PC-3 (cell line): Measurements from ENCODE around the gene ARL6IP6. TPM values are rescaled to one million over a fixed set of nuclear protein-coding genes. Genes with fewer than 3 reads are reported as not detected.
"Not testable (repeated sequence)": the region's sequence is repeated elsewhere in the genome, so short reads cannot be mapped to it uniquely, and the experiment has no call there.

Experiments
- ATAC-seq: fragments of 200-7000 bp; cut with Tn5 transposase; 2 replicates; pipeline ENCODE4 v1.9.1; 2020; ENCODE audit warnings: mild to moderate bottlenecking, moderate library complexity
- BruUV-seq: library from RNA; stranded (reverse); fragments of 400-500 nt; replicated peaks from 2 replicates; lab custom pipeline; 2021; lab: Mats Ljungman, UMichigan
- CTCF ChIA-PET: fragments of 300-600 bp; sonication (Branson Sonifier 250); formaldehyde crosslinking; loops from one replicate; lab custom pipeline; 2022; ENCODE audit warnings: antibody characterized with exemption; lab: Charles Lee
- POLR2A ChIA-PET: fragments of 300-600 bp; sonication (Branson Sonifier 250); formaldehyde crosslinking; loops from one replicate; lab custom pipeline; 2022; ENCODE audit warnings: antibody characterized with exemption; ENCODE audit not compliant: unreplicated experiment; lab: Charles Lee
- DNase-seq: peaks from one replicate; pipeline ENCODE4 v3.0.0-alpha.2; 2015
- H2AFZ ChIP-seq: fragments of 300-600 bp; sonication (generic); 2 replicates; pipeline ENCODE4 v1.6.0; 2016; ENCODE audit warnings: antibody characterized with exemption, low read length
- H3F3A ChIP-seq: fragments of 300-600 bp; sonication (generic); one replicate; pipeline ENCODE4 v1.6.0; 2017; ENCODE audit warnings: antibody characterized with exemption, low read length, control low read depth, mild to moderate bottlenecking; ENCODE audit not compliant: unreplicated experiment
- H3K27ac ChIP-seq: fragments of 300-600 bp; sonication (generic); 2 replicates; pipeline ENCODE4 v1.5.1; 2016; ENCODE audit warnings: mild to moderate bottlenecking, low read length
- H3K27me3 ChIP-seq: fragments of 300-600 bp; sonication (generic); 2 replicates; pipeline ENCODE4 v1.6.1; 2016; ENCODE audit warnings: low read length, mixed read lengths
- H3K36me3 ChIP-seq: fragments of 300-600 bp; sonication (generic); 2 replicates; pipeline ENCODE4 v1.6.1; 2016; ENCODE audit warnings: low read depth, mixed run types, low read length, mixed read lengths
- H3K4me1 ChIP-seq: fragments of 300-600 bp; sonication (generic); 2 replicates; pipeline ENCODE4 v1.5.1; 2016; ENCODE audit warnings: low read length; ENCODE audit not compliant: insufficient read depth
- H3K4me2 ChIP-seq: fragments of 300-600 bp; sonication (generic); 2 replicates; pipeline ENCODE4 v1.6.0; 2016; ENCODE audit warnings: low read length
- H3K4me3 ChIP-seq: fragments of 300-600 bp; sonication (generic); 2 replicates; pipeline ENCODE4 v1.5.1; 2016; ENCODE audit warnings: mild to moderate bottlenecking, low read length, mixed read lengths
- H3K79me2 ChIP-seq: fragments of 300-600 bp; sonication (generic); 2 replicates; pipeline ENCODE4 v1.6.1; 2017; ENCODE audit warnings: low read length, mixed read lengths
- H3K9ac ChIP-seq: fragments of 300-600 bp; sonication (generic); 2 replicates; pipeline ENCODE4 v1.6.0; 2016; ENCODE audit warnings: mild to moderate bottlenecking, low read length
- H3K9me2 ChIP-seq: fragments of 300-600 bp; sonication (generic); replicated peaks from 2 replicates; pipeline ENCODE4 v1.6.1; 2016; ENCODE audit warnings: mixed run types, low read length, mixed read lengths
- H3K9me3 ChIP-seq: fragments of 300-600 bp; sonication (generic); 2 replicates; pipeline ENCODE4 v1.6.1; 2016; ENCODE audit warnings: low read length, mixed read lengths
- H4K20me1 ChIP-seq: fragments of 300-600 bp; sonication (generic); 2 replicates; pipeline ENCODE4 v1.6.1; 2016; ENCODE audit warnings: low read length, mixed read lengths
- EZH2 ChIP-seq: fragments of 300-600 bp; sonication (generic); IDR thresholded peaks from one replicate; pipeline ENCODE4 v1.6.1; 2017; ENCODE audit warnings: antibody characterized with exemption, mild to moderate bottlenecking, low read length; ENCODE audit not compliant: unreplicated experiment
- EZH2phosphoT487 ChIP-seq: fragments of 300-600 bp; sonication (generic); IDR thresholded peaks from 2 replicates; pipeline ENCODE4 v1.6.1; 2018; ENCODE audit warnings: mild to moderate bottlenecking, antibody characterized with exemption, low read length, borderline replicate concordance
- intact Hi-C: fragments of 100-400 bp; cut with micrococcal nuclease; formaldehyde crosslinking; loops from 2 replicates; pipeline ENCODE4 v1.9.0; 2023
- total RNA-seq: library from RNA; depleted of rRNA; stranded (reverse); fragments of >200 nt; gene quantifications from 2 replicates; pipeline ENCODE4 v1.2.3, GENCODE V29; 2014
- TF ChIP-seq, protein P1 (sequence below): fragments of 300-600 bp; sonication (generic); conservative IDR thresholded peaks from 2 replicates; pipeline ENCODE4 v1.5.1; 2017; ENCODE audit warnings: antibody characterized with exemption, low read depth, mild to moderate bottlenecking, low read length

The ARL6IP6 gene
- total RNA-seq, 1 experiment from 2014 or later: 19.0 TPM

DNA sequence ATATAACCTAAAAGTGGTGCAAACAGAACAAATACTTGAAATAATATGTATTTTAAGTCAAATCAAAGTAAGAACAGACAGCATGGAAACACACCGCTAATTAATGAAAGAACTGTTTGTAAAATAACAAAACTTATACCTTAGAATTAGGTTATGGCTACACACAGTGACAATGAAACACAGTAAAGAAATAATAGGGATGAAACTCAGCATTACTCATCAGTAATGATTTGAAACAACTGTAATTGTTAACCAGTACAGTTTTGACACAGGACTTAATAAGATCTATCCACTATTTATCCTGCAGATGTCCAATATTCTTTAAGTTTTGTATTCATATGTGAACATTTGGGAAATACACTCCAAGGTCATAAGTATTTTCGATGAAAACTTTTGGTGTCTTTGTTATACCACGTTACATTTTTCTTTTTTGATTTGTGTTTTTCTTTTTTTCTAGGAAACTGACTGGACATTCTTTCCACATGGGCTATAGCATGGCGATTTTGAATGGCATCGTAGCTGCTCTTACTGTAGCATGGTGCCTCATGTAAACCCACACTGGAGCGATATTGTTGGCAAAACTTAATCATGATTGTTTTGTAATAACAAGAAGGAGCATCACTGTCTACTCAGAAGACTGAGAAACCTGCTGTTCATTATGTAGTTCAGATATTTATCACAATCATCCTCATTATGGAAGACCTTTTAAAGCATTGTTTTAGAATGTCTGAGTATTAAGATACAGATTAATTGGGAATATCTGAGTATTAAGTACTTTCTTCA is 41.1 kb downstream of the ARL6IP6 start:
- Histone ChIP-seq H4K20me1 (no peaks in the 10 kb centered on the region), H3K27ac (no peak overlapping the region), H3F3A (no peaks in the 10 kb centered on the region), H3K4me1 (no peaks in the 10 kb centered on the region), H3K4me2 (no peak overlapping the region), H3K9ac (no peak overlapping the region), H3K9me3 (no peaks in the 10 kb centered on the region), H3K9me2 (no peaks in the 10 kb centered on the region), H3K36me3 (peaks cover 19% of the 10 kb centered on the region), H3K4me3 (no peak overlapping the region), H2AFZ (no peak overlapping the region), H3K79me2 (no peaks in the 10 kb centered on the region), H3K27me3 (no peaks in the 10 kb centered on the region)
- DNase-seq (no peak), ATAC-seq (no peak)
- ChIA-PET POLR2A (no interaction called here), CTCF (no interaction called here)
- TF ChIP-seq, protein P1, sequence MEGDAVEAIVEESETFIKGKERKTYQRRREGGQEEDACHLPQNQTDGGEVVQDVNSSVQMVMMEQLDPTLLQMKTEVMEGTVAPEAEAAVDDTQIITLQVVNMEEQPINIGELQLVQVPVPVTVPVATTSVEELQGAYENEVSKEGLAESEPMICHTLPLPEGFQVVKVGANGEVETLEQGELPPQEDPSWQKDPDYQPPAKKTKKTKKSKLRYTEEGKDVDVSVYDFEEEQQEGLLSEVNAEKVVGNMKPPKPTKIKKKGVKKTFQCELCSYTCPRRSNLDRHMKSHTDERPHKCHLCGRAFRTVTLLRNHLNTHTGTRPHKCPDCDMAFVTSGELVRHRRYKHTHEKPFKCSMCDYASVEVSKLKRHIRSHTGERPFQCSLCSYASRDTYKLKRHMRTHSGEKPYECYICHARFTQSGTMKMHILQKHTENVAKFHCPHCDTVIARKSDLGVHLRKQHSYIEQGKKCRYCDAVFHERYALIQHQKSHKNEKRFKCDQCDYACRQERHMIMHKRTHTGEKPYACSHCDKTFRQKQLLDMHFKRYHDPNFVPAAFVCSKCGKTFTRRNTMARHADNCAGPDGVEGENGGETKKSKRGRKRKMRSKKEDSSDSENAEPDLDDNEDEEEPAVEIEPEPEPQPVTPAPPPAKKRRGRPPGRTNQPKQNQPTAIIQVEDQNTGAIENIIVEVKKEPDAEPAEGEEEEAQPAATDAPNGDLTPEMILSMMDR: no peak
- TF ChIP-seq EZH2: no peak
- TF ChIP-seq EZH2phosphoT487: no peak
- intact Hi-C loops: no loop called here
- no TSS peak for BruUV-seq

- H3K79me2 ChIP-seq: no peaks in the 10 kb centered on the region
- DNase-seq (no peak), ATAC-seq (no peak)
- no peak overlapping the region for H3K4me3 ChIP-seq
- no peaks in the 10 kb centered on the region for H3F3A ChIP-seq
- ChIA-PET POLR2A (no interaction called here), CTCF (no interaction called here)
- H2AFZ ChIP-seq: no peak overlapping the region
- no peaks in the 10 kb centered on the region for H3K9me3 ChIP-seq
- H3K36me3 ChIP-seq: peaks cover 18% of the 10 kb centered on the region
- BruUV-seq: no TSS peak
- H3K27me3 ChIP-seq: no peaks in the 10 kb centered on the region
- no peak overlapping the region for H3K27ac ChIP-seq
- no peak overlapping the region for H3K9ac ChIP-seq
- H3K4me2 ChIP-seq: no peak overlapping the region
- no peaks in the 10 kb centered on the region for H3K4me1 ChIP-seq
- no peaks in the 10 kb centered on the region for H4K20me1 ChIP-seq
- H3K9me2 ChIP-seq: no peaks in the 10 kb centered on the region
- TF ChIP-seq EZH2phosphoT487 (no peak), EZH2 (no peak)
- TF ChIP-seq, protein P1: no peak
- intact Hi-C loops: no loop called here
Measured at GRCh38 chr2:152761214-152761613, 42.8 kb downstream of the ARL6IP6 start.

DNA sequence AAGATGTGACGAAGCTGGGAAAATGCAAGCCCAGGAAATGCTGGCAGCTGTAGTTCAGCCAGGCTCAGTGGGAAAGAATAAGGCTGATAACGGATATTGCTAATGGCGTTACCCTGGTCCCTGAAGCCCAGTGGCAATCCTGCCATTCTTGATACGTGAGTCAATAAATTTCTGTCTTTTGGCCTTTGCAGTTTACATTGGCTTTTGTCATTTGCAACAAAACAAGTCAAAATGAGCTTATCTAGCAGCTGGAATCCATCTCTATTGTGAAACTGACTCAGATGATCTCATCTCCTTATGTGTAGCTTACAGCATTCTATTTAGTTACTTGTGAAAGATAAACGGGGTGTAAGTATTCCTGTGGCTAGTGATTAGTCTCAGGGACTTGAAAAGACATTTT is 43.8 kb downstream of the ARL6IP6 start:
- Histone ChIP-seq H3K4me2 (no peak overlapping the region), H3K27me3 (no peaks in the 10 kb centered on the region), H3K27ac (no peak overlapping the region), H3K79me2 (no peaks in the 10 kb centered on the region), H3K4me3 (no peak overlapping the region), H3F3A (no peaks in the 10 kb centered on the region), H3K9me3 (no peaks in the 10 kb centered on the region), H3K4me1 (no peaks in the 10 kb centered on the region), H3K36me3 (peaks cover 15% of the 10 kb centered on the region), H3K9me2 (no peaks in the 10 kb centered on the region), H4K20me1 (no peaks in the 10 kb centered on the region), H2AFZ (no peak overlapping the region), H3K9ac (no peak overlapping the region)
- ChIA-PET POLR2A (no interaction called here), CTCF (no interaction called here)
- TF ChIP-seq EZH2phosphoT487 (no peak), EZH2 (no peak)
- TF ChIP-seq, protein P1: no peak
- no peak for DNase-seq
- no peak for ATAC-seq
- BruUV-seq: no TSS peak
- intact Hi-C loops: no loop called here

GRCh38 chr2:152763208-152763607 is 44.8 kb downstream of the ARL6IP6 start:
- POLR2A ChIA-PET, DNase-seq, BruUV-seq, H3K4me2 ChIP-seq, H3K9me2 ChIP-seq, H3K27me3 ChIP-seq, CTCF ChIA-PET, H3F3A ChIP-seq, H3K27ac ChIP-seq, H3K4me3 ChIP-seq, H4K20me1 ChIP-seq, intact Hi-C loops, H3K9me3 ChIP-seq, H2AFZ ChIP-seq, H3K9ac ChIP-seq, H3K79me2 ChIP-seq, ATAC-seq, H3K4me1 ChIP-seq: not testable (repeated sequence)
- H3K36me3 ChIP-seq: peaks cover 15% of the 10 kb centered on the region; the same call in 1 of the 2 replicates
